ENCODE results near the gene PPP2R2C. TPM values are rescaled to one million over a fixed set of nuclear protein-coding genes. Genes with fewer than 3 reads are reported as not detected.

PPP2R2C gene
- total RNA-seq, 1 experiment from 2014 or later = 26.7 TPM

DNA sequence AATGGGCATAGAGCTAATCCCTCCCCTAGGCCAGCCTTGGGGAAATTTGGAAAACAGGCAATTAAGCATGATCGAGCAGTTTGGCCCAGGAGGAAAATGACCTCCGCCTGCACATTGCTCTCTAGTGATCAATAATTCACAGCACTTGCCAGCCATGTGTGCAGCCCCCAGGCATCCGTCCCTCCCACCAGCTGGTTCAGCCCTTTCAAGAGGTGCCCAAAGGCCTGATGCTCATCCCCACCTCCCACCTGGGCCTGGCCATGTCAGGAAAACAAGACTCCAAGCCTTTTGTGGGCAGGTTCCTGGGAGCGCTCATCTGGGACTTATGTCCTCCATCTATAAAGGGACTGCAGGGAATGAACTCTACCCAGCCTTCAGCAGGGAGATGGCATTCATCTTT lies 17.5 kb upstream of the PPP2R2C start:
- Histone ChIP-seq H3K4me3 (ENCODE audit: low read depth in 2 of 2, low read length in 2 of 2) (no peak overlapping the region), H3K36me3 (ENCODE audit: control insufficient read depth, insufficient read depth, low read length) (no peaks in the 10 kb centered on the region), H3K27me3 (ENCODE audit: control insufficient read depth, insufficient read depth, low read length) (peaks cover 4% of the 10 kb centered on the region; the same call in 1 of the 2 replicates), H3K27ac (ENCODE audit: low read length) (no peak overlapping the region), H3K9me3 (ENCODE audit: control insufficient read depth, insufficient read depth, low read depth, low read length) (no peaks in the 10 kb centered on the region), H3K4me1 (ENCODE audit: control insufficient read depth, insufficient read depth, low read length) (no peaks in the 10 kb centered on the region)
- ATAC-seq (no peak), DNase-seq (ENCODE audit: low read depth, low spot score) (no peak)
- POLR2A ChIA-PET = no interaction called here
- TF ChIP-seq POLR2AphosphoS5 (IDR thresholded peaks at IDR 0.05; ENCODE audit: low read depth, low read length) = no peak
- no peak for TF ChIP-seq SIN3A (IDR thresholded peaks at IDR 0.05; ENCODE audit: borderline replicate concordance, insufficient read depth, low read depth, low read length)
- TF ChIP-seq, protein P1, sequence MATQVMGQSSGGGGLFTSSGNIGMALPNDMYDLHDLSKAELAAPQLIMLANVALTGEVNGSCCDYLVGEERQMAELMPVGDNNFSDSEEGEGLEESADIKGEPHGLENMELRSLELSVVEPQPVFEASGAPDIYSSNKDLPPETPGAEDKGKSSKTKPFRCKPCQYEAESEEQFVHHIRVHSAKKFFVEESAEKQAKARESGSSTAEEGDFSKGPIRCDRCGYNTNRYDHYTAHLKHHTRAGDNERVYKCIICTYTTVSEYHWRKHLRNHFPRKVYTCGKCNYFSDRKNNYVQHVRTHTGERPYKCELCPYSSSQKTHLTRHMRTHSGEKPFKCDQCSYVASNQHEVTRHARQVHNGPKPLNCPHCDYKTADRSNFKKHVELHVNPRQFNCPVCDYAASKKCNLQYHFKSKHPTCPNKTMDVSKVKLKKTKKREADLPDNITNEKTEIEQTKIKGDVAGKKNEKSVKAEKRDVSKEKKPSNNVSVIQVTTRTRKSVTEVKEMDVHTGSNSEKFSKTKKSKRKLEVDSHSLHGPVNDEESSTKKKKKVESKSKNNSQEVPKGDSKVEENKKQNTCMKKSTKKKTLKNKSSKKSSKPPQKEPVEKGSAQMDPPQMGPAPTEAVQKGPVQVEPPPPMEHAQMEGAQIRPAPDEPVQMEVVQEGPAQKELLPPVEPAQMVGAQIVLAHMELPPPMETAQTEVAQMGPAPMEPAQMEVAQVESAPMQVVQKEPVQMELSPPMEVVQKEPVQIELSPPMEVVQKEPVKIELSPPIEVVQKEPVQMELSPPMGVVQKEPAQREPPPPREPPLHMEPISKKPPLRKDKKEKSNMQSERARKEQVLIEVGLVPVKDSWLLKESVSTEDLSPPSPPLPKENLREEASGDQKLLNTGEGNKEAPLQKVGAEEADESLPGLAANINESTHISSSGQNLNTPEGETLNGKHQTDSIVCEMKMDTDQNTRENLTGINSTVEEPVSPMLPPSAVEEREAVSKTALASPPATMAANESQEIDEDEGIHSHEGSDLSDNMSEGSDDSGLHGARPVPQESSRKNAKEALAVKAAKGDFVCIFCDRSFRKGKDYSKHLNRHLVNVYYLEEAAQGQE (IDR thresholded peaks at IDR 0.05; ENCODE audit: insufficient read depth in 1 of 2, low read depth in 2 of 2, low read length in 1 of 2) = no peak
- TF ChIP-seq, protein P2, sequence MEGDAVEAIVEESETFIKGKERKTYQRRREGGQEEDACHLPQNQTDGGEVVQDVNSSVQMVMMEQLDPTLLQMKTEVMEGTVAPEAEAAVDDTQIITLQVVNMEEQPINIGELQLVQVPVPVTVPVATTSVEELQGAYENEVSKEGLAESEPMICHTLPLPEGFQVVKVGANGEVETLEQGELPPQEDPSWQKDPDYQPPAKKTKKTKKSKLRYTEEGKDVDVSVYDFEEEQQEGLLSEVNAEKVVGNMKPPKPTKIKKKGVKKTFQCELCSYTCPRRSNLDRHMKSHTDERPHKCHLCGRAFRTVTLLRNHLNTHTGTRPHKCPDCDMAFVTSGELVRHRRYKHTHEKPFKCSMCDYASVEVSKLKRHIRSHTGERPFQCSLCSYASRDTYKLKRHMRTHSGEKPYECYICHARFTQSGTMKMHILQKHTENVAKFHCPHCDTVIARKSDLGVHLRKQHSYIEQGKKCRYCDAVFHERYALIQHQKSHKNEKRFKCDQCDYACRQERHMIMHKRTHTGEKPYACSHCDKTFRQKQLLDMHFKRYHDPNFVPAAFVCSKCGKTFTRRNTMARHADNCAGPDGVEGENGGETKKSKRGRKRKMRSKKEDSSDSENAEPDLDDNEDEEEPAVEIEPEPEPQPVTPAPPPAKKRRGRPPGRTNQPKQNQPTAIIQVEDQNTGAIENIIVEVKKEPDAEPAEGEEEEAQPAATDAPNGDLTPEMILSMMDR (IDR thresholded peaks at IDR 0.05) = no peak
- no peak for TF ChIP-seq TCF7L2 (IDR thresholded peaks at IDR 0.05; ENCODE audit: low read depth, low read length)
- in situ Hi-C loops (cut with HindIII; ENCODE audit: low pct_unique_long_range_greater_than_20kb, low sequenced_read_pairs) = no loop called here
- intact Hi-C loops (cut with micrococcal nuclease; ENCODE audit: unreplicated experiment) = no loop called here
- BruUV-seq (replicated peaks) = no TSS peak
- CTCF ChIA-PET = no interaction called here

DNA sequence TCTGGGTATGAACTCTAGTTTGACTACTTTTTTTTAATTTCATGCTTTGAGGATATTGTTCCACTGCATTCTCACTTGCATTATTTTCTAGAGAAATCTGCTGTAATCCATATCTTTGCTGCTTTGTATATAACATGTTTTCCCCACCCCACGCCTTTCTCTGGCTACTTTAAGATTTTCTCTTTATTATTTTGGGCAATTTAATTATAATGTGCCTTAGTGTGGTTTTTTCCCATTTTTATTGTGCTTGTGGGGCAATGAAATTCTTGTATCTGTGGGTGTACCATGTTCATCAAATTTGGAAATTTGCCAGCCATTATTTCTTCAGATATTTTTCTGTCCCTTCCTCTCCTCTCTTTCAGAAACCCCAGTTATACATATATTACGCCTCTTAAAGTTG lies 15.1 kb upstream of the PPP2R2C start:
- no peaks in the 10 kb centered on the region for H3K9me3 ChIP-seq (ENCODE audit: control insufficient read depth, insufficient read depth, low read depth, low read length)
- DNase-seq (ENCODE audit: low read depth, low spot score) (no peak), ATAC-seq (no peak)
- POLR2A ChIA-PET = no interaction called here
- H3K27me3 ChIP-seq (ENCODE audit: control insufficient read depth, insufficient read depth, low read length) = peaks cover 4% of the 10 kb centered on the region; the same call in 1 of the 2 replicates
- H3K4me3 ChIP-seq (ENCODE audit: low read depth in 2 of 2, low read length in 2 of 2) = no peak overlapping the region
- no TSS peak for BruUV-seq (replicated peaks)
- CTCF ChIA-PET = no interaction called here
- no peaks in the 10 kb centered on the region for H3K4me1 ChIP-seq (ENCODE audit: control insufficient read depth, insufficient read depth, low read length)
- intact Hi-C loops (cut with micrococcal nuclease; ENCODE audit: unreplicated experiment) (no loop called here), in situ Hi-C loops (cut with HindIII; ENCODE audit: low pct_unique_long_range_greater_than_20kb, low sequenced_read_pairs) (no loop called here)
- no peaks in the 10 kb centered on the region for H3K36me3 ChIP-seq (ENCODE audit: control insufficient read depth, insufficient read depth, low read length)
- no peak overlapping the region for H3K27ac ChIP-seq (ENCODE audit: low read length)
- TF ChIP-seq, protein P2 (IDR thresholded peaks at IDR 0.05) = no peak
